Skin epidermis (tissue), 12 donors: ENCODE results near the gene HBA1.
"Not testable (repeated sequence)": the region's sequence is repeated elsewhere in the genome, so short reads cannot be mapped to it uniquely, and the experiment has no call there.

ENCODE experiments used
- H3K27ac ChIP-seq, 21 experiments: fragments of 200-600 bp; sonication (generic) in 11 of 21; one replicate each; pipeline ENCODE4 v1.5.0; 2020; ENCODE audit warnings: mild to moderate bottlenecking in 3 of 21, inconsistent platforms in 2 of 21, moderate library complexity in 2 of 21
- H3K4me3 ChIP-seq, 7 experiments: fragments of 200-600 bp; sonication (generic) in 2 of 7; one replicate each; pipeline ENCODE4 v1.5.0; 2020; ENCODE audit warnings: inconsistent platforms in 2 of 7, mild to moderate bottlenecking in 2 of 7, moderate library complexity in 1 of 7

HBA1 gene

GRCh38 chr16:155031-155398 is 21.5 kb upstream of the HBA1 start:
- H3K4me3 ChIP-seq: peak overlapping the region in 1 of 7 experiments; percentile 31
- H3K27ac ChIP-seq: no peak overlapping the region

DNA sequence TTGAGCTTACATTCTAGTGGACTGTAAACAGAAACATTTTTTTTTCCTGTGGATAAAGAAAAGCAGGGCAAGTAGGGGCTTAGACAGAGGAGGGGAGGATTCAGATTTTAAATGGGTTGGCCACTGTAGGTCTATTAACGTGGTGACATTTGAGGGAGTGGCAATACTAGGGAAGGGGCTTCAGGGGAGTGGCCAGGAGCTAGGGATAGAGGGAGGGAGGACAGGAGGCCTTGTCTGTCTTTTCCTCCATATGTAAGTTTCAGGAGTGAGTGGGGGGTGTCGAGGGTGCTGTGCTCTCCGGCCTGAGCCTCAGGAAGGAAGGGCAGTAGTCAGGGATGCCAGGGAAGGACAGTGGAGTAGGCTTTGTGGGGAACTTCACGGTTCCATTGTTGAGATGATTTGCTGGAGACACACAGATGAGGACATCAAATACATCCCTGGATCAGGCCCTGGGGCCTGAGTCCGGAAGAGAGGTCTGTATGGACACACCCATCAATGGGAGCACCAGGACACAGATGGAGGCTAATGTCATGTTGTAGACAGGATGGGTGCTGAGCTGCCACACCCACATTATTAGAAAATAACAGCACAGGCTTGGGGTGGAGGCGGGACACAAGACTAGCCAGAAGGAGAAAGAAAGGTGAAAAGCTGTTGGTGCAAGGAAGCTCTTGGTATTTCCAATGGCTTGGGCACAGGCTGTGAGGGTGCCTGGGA is 17.2 kb upstream of the HBA1 start:
- H3K27ac ChIP-seq: no peak overlapping the region
- H3K4me3 ChIP-seq: no peak overlapping the region

- not testable (repeated sequence) for H3K4me3 ChIP-seq, H3K27ac ChIP-seq
These were observed 16.2 kb upstream of the HBA1 start for GRCh38 chr16:160242-160641.

DNA sequence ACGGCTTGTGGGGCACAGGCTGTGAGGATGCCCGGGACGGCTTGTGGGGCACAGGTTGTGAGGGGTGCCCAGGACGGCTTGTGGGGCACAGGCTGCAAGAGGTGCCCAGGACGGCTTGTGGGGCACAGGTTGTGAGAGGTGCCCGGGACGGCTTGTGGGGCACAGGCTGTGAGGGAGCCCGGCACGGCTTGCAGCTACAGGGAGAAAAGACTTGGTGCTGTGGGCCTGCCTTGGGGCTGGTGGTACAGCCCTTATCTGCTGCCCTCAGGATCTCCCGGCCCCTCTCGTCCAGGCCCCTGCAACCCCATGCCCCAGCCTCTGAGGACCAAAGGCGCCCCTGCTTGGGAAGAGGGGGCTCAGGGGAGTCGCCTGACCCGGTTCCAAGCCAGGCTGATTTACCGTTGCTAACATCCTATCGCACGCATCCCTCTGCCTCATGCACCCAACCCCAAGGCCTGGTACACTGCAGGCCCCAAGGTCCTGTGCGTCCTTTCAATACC is 15.7 kb upstream of the HBA1 start:
- Histone ChIP-seq H3K27ac (no peak overlapping the region), H3K4me3 (no peak overlapping the region)

DNA sequence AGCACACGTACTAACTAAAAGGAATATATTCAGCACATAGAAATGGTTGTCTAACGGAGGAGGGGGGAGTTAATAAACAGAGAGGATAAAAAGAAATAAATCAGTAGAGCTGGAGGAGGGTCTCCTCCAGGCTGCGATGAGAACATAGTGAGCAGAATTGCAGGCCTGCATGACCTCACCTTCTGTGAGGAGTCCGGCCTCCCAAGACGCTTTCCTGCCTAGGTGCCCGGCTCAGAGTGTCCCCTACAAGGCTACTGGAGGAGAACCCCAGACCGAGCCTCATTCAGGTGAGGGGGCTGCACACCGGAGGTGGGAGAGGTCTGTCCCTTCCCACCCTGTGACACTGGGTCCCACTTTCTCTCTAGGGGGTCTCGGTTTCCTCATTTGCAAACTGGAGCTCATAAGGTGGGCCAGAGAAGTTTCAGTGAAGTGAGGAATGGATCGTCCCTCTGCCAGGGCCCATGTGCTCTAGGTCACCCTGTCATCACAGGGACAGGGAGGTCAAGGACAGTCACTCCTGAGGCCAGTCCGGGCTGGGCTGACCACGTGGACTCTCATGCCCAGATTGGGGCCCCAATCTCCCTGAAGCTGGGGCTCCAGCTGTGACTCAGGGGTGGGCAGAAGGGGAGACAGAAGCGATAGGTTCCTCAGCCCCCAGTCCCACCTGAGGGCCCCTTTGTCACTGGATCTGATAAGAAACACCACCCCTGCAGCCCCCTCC is 14.0 kb upstream of the HBA1 start:
- Histone ChIP-seq H3K4me3 (no peak overlapping the region), H3K27ac (no peak overlapping the region)

- not testable (repeated sequence) for H3K4me3 ChIP-seq, H3K27ac ChIP-seq
These were observed 13.3 kb upstream of the HBA1 start for GRCh38 chr16:163139-163538.

GRCh38 chr16:163696-164095 is 12.8 kb upstream of the HBA1 start:
- H3K27ac ChIP-seq, H3K4me3 ChIP-seq: not testable (repeated sequence)

DNA sequence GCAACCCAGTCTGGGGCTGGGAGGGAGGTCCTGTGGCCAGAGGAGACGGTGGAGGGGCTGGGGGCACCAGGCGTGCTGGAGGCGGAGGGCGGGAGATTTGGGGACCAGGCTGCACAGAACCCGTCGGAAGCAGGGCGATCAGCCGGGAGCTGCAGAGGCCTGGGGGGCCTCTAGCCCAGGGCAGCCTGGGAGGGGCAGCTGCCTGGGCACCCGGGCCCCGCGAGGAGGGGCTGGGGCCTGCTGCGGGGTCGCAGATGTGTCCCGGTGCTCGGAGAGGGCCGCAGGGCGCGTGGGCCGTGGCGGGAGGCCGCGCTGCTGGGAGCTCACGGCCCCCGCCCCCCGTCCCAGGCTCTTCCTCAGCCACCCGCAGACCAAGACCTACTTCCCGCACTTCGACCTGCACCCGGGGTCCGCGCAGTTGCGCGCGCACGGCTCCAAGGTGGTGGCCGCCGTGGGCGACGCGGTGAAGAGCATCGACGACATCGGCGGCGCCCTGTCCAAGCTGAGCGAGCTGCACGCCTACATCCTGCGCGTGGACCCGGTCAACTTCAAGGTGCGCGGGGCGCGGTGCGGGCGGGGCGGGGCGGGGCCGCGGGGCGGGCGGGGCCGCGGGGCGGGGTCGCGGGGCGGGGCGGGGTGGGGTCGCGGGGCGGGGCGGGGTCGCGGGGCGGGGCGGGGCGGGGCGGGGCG is 12.2 kb upstream of the HBA1 start:
- H3K27ac ChIP-seq, H3K4me3 ChIP-seq: not testable (repeated sequence)

DNA sequence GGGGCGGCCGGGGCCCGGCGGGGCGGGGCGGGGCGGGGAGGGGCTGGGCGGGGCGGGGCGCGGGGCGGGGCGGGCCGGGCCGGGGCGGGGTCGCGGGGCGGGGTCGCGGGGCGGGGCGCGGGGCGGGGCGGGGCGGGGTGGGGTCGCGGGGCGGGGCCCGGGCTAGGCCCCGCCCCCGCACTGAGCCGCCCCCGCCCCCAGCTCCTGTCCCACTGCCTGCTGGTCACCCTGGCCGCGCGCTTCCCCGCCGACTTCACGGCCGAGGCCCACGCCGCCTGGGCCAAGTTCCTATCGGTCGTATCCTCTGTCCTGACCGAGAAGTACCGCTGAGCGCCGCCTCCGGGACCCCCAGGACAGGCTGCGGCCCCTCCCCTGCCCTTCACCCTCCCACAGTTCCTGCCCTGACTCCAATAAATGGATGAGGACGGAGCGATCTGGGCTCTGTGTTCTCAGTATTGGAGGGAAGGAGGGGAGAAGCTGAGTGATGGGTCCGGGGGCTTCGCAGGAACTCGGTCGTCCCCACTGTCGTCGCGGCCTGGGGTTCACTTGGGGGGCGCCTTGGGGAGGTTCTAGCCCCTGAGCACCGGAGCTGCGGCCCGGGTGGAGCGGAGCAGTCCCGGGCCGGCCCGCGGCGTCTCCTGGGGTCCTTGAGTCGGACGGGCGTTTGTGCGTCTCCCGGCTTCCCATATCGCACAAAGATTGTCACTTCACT is 11.5 kb upstream of the HBA1 start:
- Histone ChIP-seq H3K4me3 (no peak overlapping the region), H3K27ac (no peak overlapping the region)

DNA sequence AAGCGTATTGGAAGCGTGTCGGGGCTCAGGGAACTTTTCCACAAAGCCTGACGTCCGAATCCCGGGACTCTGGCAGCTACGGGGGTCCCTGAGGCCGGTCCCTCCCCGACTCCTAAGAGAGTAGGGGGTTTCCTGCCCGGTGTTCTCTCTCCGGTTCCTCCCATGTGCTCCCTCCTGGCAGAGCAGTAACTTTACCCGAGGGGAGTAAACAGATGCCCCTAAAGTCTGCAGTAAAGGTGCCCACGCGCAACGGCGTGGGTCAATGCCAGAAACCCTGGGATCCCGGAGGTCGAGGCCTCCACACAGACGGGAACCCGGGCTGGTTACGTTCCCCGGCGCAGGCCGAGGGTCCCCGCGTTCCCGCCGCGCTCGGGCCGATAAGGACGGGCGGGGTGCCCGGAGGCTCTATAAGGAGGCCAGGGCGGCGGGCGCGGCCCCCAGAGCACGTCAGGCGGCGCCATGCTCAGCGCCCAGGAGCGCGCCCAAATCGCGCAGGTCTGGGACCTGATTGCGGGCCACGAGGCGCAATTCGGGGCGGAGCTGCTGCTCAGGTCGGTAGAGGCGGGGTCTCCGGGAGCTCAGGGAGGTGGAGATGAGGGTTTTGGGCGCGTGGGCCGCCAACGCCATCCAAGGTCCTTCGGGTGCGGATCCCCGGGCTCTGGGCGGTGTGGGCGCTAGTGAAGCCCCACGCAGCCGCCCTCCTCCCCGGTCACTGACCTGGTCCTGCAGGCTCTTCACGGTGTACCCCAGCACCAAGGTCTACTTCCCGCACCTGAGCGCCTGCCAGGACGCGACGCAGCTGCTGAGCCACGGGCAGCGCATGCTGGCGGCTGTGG is 10.7 kb upstream of the HBA1 start, which contains the start of gene HBM:
HBM (plus strand) TSS at position 440 of the 836 bp plus-strand sequence; CDS start at position 460, 20 bp downstream.
- H3K27ac ChIP-seq: no peak within 1 kb of the TSS
- peak within 1 kb of the TSS in 2 of 7 experiments; percentile 12 to 16 for H3K4me3 ChIP-seq

DNA sequence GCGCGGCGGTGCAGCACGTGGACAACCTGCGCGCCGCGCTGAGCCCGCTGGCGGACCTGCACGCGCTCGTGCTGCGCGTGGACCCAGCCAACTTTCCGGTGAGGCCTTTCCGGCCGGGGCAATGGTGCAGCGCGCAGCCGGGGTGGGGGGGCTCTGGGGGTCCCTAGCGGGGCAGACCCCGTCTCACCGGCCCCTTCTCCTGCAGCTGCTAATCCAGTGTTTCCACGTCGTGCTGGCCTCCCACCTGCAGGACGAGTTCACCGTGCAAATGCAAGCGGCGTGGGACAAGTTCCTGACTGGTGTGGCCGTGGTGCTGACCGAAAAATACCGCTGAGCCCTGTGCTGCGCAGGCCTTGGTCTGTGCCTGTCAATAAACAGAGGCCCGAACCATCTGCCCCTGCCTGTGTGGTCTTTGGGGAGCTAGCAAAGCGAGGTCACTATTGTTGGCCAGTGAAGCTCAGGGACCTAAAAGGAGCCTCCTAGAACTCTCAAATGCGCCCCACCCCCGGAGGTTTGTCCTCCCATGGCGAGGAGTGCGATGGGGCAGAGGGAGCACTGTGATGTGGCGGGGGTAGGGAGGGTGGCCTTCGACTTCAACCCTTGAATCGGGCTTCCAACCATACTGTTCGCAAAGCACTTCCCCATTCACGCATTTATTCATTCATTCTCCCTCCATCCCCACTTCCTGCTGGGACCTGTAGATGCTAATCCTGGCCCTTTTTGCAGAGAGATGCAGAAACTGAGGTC is 9.9 kb upstream of the HBA1 start:
- Histone ChIP-seq H3K27ac (no peak overlapping the region), H3K4me3 (peak overlapping the region in 2 of 7 experiments; percentile 12 to 16)

DNA sequence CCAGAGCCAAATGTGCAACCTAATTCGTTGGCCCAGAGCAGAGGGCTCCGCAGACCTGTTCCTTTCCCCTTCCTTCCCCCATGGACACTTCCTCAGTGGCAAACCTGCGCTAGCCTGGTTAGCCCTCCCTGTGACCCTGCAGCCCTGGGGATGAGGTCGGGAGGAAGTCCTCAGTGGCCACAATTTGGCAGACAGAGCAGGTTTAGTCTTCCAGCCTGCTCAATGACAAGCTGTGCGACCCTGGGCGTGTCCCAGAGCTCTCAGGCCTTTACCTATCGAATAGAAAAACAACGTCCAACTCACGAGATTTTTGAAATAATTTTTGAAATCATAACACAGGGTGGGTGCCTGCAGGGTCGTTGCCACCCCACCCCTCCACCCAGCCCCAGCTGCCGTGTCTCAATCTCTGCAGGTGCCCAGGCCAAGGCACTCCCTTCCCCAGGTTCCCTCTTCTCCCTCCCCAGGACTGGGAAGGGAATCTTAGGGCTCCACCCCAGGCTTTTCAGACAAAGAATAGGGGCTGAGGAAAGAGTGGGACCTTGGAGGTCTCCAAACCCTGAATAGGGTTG is 9.3 kb upstream of the HBA1 start:
- Histone ChIP-seq H3K27ac (no peak overlapping the region), H3K4me3 (no peak overlapping the region)

DNA sequence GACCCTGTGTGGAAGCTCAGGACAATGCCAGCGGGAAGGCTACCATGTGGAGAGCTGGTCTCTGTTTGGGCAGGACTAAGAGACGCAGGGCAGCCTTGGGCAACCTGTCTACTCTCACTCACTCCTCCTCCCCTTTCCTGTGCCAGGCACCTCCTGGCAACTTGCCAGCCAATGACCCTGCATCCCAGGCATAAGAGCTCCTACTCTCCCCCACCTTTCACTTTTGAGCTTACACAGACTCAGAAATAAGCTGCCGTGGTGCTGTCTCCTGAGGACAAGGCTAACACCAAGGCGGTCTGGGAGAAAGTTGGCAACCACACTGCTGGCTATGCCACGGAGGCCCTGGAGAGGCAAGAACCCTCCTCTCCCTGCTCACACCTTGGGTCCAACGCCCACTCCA is 8.1 kb upstream of the HBA1 start:
- no peak overlapping the region for H3K4me3 ChIP-seq
- no peak overlapping the region for H3K27ac ChIP-seq

DNA sequence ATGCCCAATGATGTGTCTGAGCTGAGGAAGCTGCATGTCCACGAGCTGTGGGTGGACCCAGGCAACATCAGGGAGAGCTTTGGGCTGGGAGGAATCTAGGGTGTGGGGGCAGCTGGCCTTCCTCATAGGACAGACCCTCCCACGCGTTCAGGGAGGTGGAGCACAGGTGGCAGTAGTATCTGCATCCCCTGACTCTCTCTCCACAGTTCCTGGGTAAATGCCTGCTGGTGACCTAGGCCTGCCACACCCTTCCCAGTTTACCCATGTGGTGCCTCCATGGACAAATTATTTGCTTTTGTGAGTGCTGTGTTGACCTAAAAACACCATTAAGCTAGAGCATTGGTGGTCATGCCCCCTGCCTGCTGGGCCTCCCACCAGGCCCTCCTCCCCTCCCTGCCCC is 7.5 kb upstream of the HBA1 start:
- Histone ChIP-seq H3K4me3 (no peak overlapping the region), H3K27ac (no peak overlapping the region)

- H3K4me3 ChIP-seq, H3K27ac ChIP-seq: not testable (repeated sequence)
These were observed 6.4 kb upstream of the HBA1 start for GRCh38 chr16:170088-170507.

GRCh38 chr16:170788-171187 is 5.7 kb upstream of the HBA1 start:
- no peak overlapping the region for H3K4me3 ChIP-seq
- H3K27ac ChIP-seq: no peak overlapping the region

DNA sequence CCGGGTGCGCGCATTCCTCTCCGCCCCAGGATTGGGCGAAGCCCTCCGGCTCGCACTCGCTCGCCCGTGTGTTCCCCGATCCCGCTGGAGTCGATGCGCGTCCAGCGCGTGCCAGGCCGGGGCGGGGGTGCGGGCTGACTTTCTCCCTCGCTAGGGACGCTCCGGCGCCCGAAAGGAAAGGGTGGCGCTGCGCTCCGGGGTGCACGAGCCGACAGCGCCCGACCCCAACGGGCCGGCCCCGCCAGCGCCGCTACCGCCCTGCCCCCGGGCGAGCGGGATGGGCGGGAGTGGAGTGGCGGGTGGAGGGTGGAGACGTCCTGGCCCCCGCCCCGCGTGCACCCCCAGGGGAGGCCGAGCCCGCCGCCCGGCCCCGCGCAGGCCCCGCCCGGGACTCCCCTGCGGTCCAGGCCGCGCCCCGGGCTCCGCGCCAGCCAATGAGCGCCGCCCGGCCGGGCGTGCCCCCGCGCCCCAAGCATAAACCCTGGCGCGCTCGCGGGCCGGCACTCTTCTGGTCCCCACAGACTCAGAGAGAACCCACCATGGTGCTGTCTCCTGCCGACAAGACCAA is 4.0 kb upstream of the HBA1 start, which contains the start of gene HBA2:
HBA2 (plus strand) TSS at position 503 of the 568 bp plus-strand sequence; CDS start at position 540, 37 bp downstream.
- not testable (repeated sequence) for H3K27ac ChIP-seq, H3K4me3 ChIP-seq
